Smooth muscle cell of the brain vasculature (primary cell): ENCODE measurements around the gene HSPA12A.

Source experiments
- DNase-seq: peaks from one replicate; pipeline ENCODE4 v3.0.0-alpha.2; 2012; ENCODE audit warnings: low read depth, low spot score

Gene HSPA12A

GRCh38 chr10:116743266-116744064 lies 1.1 kb upstream of the HSPA12A start:
- no peak for DNase-seq

- no peak for DNase-seq
Observed at GRCh38 chr10:116741391-116742351, 695 bp downstream of the HSPA12A start.

GRCh38 chr10:116740971-116741370 lies 1.4 kb downstream of the HSPA12A start:
- DNase-seq, result no peak

- DNase-seq, result no peak
Observed at GRCh38 chr10:116738339-116738738, 4.0 kb downstream of the HSPA12A start.

GRCh38 chr10:116737627-116738327 lies 4.6 kb downstream of the HSPA12A start:
- DNase-seq, result no peak

GRCh38 chr10:116733566-116733965 lies 8.8 kb downstream of the HSPA12A start:
- no peak for DNase-seq

- no peak for DNase-seq
Observed at GRCh38 chr10:116732573-116732972, 9.8 kb downstream of the HSPA12A start.

- DNase-seq, result no peak
Observed at GRCh38 chr10:116730464-116731260, 11.7 kb downstream of the HSPA12A start.

- no peak for DNase-seq
Observed at GRCh38 chr10:116729243-116729642, 13.1 kb downstream of the HSPA12A start.

GRCh38 chr10:116728526-116729096 lies 13.8 kb downstream of the HSPA12A start:
- no peak for DNase-seq

- DNase-seq, result no peak
Observed at GRCh38 chr10:116723428-116724281, 18.7 kb downstream of the HSPA12A start.

GRCh38 chr10:116722736-116723427 lies 19.5 kb downstream of the HSPA12A start:
- DNase-seq, result no peak

- peak; percentile 21 for DNase-seq
Observed at GRCh38 chr10:116721547-116722392, 20.6 kb downstream of the HSPA12A start.

- no peak for DNase-seq
Observed at GRCh38 chr10:116720668-116721546, 21.5 kb downstream of the HSPA12A start.

GRCh38 chr10:116720241-116720643 lies 22.1 kb downstream of the HSPA12A start:
- no peak for DNase-seq

GRCh38 chr10:116719804-116720203 lies 22.6 kb downstream of the HSPA12A start:
- no peak for DNase-seq

- no peak for DNase-seq
Observed at GRCh38 chr10:116718058-116718457, 24.3 kb downstream of the HSPA12A start.
